Panc1 (cell line): ENCODE results near the gene SVIL. TPM values are rescaled to one million over a fixed set of nuclear protein-coding genes. Genes with fewer than 3 reads are reported as not detected.

Experiments used
- ATAC-seq: fragments of 200-7000 bp; cut with Tn5 transposase; 2 replicates; pipeline ENCODE4 v1.9.1; 2020; ENCODE audit warnings: mild to moderate bottlenecking, moderate library complexity
- BruUV-seq: library from RNA; stranded (reverse); fragments of 400-500 nt; replicated peaks from 2 replicates; lab custom pipeline; 2021; lab: Mats Ljungman, UMichigan
- CTCF ChIA-PET: fragments of 300-600 bp; sonication (Branson Sonifier 250); formaldehyde crosslinking; loops from one replicate; lab custom pipeline; 2022; ENCODE audit warnings: antibody characterized with exemption; lab: Charles Lee
- POLR2A ChIA-PET: fragments of 300-600 bp; sonication (Branson Sonifier 250); formaldehyde crosslinking; loops from one replicate; lab custom pipeline; 2022; ENCODE audit warnings: antibody characterized with exemption; lab: Charles Lee
- DNase-seq: peaks from one replicate; pipeline ENCODE4 v3.0.0-alpha.2; 2010; ENCODE audit warnings: low read depth, low spot score
- H3K27ac ChIP-seq: 2 replicates; pipeline ENCODE4 v1.5.1; 2011; ENCODE audit warnings: mild to moderate bottlenecking, low read length, inconsistent platforms
- H3K27me3 ChIP-seq: fragments of 200-500 bp; sonication (Bioruptor generic); 2 replicates; pipeline ENCODE4 v1.6.0; 2014; ENCODE audit warnings: low read length, inconsistent platforms; ENCODE audit not compliant: control insufficient read depth, insufficient read depth
- H3K36me3 ChIP-seq: fragments of 200-500 bp; sonication (Bioruptor generic); 2 replicates; pipeline ENCODE4 v1.5.1; 2014; ENCODE audit warnings: inconsistent platforms, mild to moderate bottlenecking, low read length, moderate library complexity; ENCODE audit not compliant: control insufficient read depth, insufficient read depth
- H3K4me1 ChIP-seq: 2 replicates; pipeline ENCODE4 v1.5.1; 2011; ENCODE audit warnings: inconsistent platforms, mild to moderate bottlenecking, low read length, moderate library complexity; ENCODE audit not compliant: control insufficient read depth, insufficient read depth
- H3K4me3 ChIP-seq, 2 experiments: 2 replicates each; pipeline ENCODE4 v1.5.1; 2011 to 2012; ENCODE audit warnings: low read depth in 2 of 2, low read length in 2 of 2, mild to moderate bottlenecking in 2 of 2, inconsistent platforms in 1 of 2, moderate library complexity in 1 of 2
- H3K9me3 ChIP-seq: fragments of 200-500 bp; sonication (Bioruptor generic); 2 replicates; pipeline ENCODE4 v1.5.1; 2014; ENCODE audit warnings: low read depth, mild to moderate bottlenecking, inconsistent platforms, low read length, moderate library complexity; ENCODE audit not compliant: control insufficient read depth, insufficient read depth
- CTCF ChIP-seq: fragments of 450-650 bp; IDR thresholded peaks from 2 replicates; pipeline ENCODE4 v1.5.1; 2017; ENCODE audit warnings: mild to moderate bottlenecking
- POLR2AphosphoS5 ChIP-seq: IDR thresholded peaks from 2 replicates; pipeline ENCODE4 v1.6.1; 2012; ENCODE audit warnings: mild to moderate bottlenecking, low read depth, low read length, moderate library complexity
- SIN3A ChIP-seq: IDR thresholded peaks from 2 replicates; pipeline ENCODE4 v1.6.1; 2012; ENCODE audit warnings: low read depth, mild to moderate bottlenecking, low read length, moderate library complexity, borderline replicate concordance; ENCODE audit not compliant: insufficient read depth
- TCF7L2 ChIP-seq: IDR thresholded peaks from 2 replicates; pipeline ENCODE4 v1.6.1; 2011; ENCODE audit warnings: mild to moderate bottlenecking, low read depth, low read length, inconsistent platforms
- in situ Hi-C: cut with HindIII; loops from 2 replicates; pipeline ENCODE4 v1.10.0; 2016; ENCODE audit warnings: low sequenced_read_pairs, low pct_unique_long_range_greater_than_20kb
- intact Hi-C: fragments of 100-400 bp; cut with micrococcal nuclease; formaldehyde crosslinking; loops from one replicate; pipeline ENCODE4 v1.10.0; 2022; ENCODE audit not compliant: unreplicated experiment
- total RNA-seq: library from RNA; stranded (reverse); gene quantifications from one replicate; pipeline ENCODE4 v1.2.1, GENCODE V29; 2021; ENCODE audit not compliant: unreplicated experiment
- TF ChIP-seq, protein P1 (sequence below), 2 experiments: IDR thresholded peaks; 2 replicates each; pipeline ENCODE4 v1.6.1; 2011 to 2012; ENCODE audit warnings: low read depth in 2 of 2, control low read depth in 1 of 2, low read length in 1 of 2, mild to moderate bottlenecking in 1 of 2, moderate library complexity in 1 of 2; ENCODE audit not compliant: insufficient read depth in 1 of 2

Gene SVIL
- total RNA-seq, 1 experiment from 2014 or later = 72.8 TPM

DNA sequence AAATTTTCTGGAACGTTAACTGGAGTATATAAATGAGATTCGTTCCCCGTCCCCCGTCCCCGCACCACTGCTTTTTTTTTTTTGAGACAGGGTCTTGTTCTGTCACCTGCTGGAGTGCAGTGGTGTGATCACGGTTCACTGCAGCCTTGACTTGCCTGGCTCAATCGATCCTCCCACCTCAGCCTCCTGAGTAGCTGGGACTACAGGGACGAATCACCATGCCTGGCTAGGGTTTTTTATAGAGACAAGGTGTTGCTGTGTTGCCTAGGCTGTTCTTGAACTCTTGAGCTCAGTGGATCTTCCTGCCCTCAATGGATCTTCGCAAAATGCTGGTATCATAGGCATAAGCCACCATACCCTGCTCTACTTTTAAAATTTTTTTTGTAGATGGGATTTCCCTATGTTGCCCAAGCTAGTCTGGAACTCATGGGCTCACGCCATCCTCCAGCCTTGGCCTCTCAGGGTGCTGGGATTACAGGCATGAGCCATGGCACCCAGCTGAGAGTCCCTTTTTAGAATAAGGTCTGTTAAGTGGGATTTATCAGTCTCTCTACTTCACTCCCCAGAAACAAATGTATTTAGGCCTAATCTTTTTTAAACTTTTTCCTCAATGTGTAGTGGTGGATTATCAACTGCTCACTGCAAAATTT is 223.0 kb downstream of the SVIL start:
- Histone ChIP-seq H3K27me3 (no peaks in the 10 kb centered on the region), H3K36me3 (peaks cover 5% of the 10 kb centered on the region; the same call in 1 of the 2 replicates), H3K27ac (no peak overlapping the region), H3K9me3 (peaks cover 6% of the 10 kb centered on the region; the same call in 1 of the 2 replicates), H3K4me1 (peaks cover 6% of the 10 kb centered on the region), H3K4me3 (no peak overlapping the region)
- POLR2A ChIA-PET = no interaction called here
- ATAC-seq = no peak
- no TSS peak for BruUV-seq
- CTCF ChIA-PET = no interaction called here
- DNase-seq = no peak
- intact Hi-C loops = no loop called here
- no peak for TF ChIP-seq CTCF
- no peak for TF ChIP-seq TCF7L2
- TF ChIP-seq, protein P1, sequence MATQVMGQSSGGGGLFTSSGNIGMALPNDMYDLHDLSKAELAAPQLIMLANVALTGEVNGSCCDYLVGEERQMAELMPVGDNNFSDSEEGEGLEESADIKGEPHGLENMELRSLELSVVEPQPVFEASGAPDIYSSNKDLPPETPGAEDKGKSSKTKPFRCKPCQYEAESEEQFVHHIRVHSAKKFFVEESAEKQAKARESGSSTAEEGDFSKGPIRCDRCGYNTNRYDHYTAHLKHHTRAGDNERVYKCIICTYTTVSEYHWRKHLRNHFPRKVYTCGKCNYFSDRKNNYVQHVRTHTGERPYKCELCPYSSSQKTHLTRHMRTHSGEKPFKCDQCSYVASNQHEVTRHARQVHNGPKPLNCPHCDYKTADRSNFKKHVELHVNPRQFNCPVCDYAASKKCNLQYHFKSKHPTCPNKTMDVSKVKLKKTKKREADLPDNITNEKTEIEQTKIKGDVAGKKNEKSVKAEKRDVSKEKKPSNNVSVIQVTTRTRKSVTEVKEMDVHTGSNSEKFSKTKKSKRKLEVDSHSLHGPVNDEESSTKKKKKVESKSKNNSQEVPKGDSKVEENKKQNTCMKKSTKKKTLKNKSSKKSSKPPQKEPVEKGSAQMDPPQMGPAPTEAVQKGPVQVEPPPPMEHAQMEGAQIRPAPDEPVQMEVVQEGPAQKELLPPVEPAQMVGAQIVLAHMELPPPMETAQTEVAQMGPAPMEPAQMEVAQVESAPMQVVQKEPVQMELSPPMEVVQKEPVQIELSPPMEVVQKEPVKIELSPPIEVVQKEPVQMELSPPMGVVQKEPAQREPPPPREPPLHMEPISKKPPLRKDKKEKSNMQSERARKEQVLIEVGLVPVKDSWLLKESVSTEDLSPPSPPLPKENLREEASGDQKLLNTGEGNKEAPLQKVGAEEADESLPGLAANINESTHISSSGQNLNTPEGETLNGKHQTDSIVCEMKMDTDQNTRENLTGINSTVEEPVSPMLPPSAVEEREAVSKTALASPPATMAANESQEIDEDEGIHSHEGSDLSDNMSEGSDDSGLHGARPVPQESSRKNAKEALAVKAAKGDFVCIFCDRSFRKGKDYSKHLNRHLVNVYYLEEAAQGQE (IDR thresholded peaks at IDR 0.05; ENCODE audit: insufficient read depth in 1 of 2, low read depth in 2 of 2, low read length in 1 of 2) = no peak
- no peak for TF ChIP-seq POLR2AphosphoS5
- TF ChIP-seq SIN3A = no peak
- in situ Hi-C loops = no loop called here

DNA sequence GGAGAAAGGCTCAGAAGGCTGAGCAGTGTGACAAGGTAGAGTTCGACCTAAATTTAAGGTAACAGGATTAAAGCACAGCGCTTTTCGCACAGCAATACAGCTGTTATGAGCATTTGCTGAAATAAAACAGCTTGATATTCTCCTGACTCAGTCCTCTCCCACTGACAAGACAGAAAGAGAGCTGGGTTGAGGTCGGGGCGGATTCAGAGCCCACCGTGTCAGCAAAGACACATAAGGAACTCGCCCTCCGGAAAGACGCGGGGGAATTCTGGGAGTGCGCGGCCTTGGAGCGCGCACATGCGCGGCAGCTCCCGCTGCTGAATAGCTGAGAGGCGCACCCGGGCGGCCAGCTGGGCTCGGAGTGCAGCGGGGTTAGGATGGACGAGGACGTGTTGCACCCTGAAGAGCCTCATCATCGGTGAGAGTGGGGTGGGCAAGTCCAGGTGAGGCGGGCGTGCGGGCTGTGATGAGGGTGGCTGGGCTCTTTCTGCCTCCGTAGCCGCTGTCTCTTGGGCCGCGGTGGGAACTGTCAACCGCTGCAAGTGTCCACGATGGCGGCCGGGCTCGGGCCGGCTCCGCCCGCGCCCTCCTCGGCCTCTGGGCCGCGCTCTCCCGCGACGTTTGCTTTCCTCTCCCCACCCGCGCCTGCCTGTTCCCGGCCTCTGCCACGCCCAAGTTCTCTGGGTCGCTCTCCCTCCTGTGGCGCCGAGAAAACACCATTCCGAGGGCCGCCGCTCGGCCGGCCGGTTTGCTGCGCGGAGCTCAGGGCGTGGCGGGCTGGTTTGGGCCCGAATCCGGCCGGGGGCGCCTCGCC is 225.3 kb downstream of the SVIL start:
- ATAC-seq (peak; percentile 99), DNase-seq (peak; percentile 22)
- no TSS peak for BruUV-seq
- POLR2A ChIA-PET = no interaction called here
- Histone ChIP-seq H3K27ac (peak overlapping the region; percentile 91), H3K9me3 (peaks cover 6% of the 10 kb centered on the region; the same call in 1 of the 2 replicates), H3K4me3 (peak overlapping the region; percentile 65 to 74), H3K4me1 (peaks cover 4% of the 10 kb centered on the region), H3K36me3 (no peaks in the 10 kb centered on the region; the same call in 1 of the 2 replicates), H3K27me3 (no peaks in the 10 kb centered on the region)
- in situ Hi-C loops (no loop called here), intact Hi-C loops (no loop called here)
- TF ChIP-seq, protein P1 (IDR thresholded peaks at IDR 0.05; ENCODE audit: insufficient read depth in 1 of 2, low read depth in 2 of 2, low read length in 1 of 2) = no peak
- TF ChIP-seq CTCF (no peak), POLR2AphosphoS5 (peak; percentile 70), SIN3A (peak; percentile 89; the same call in 1 of the 2 replicates)
- CTCF ChIA-PET = no interaction called here
